DOHH2 (cell line): ENCODE measurements around the gene PEPD.

ENCODE experiments used
- EZH2phosphoT487 ChIP-seq: fragments of 200-600 bp; sonication (generic); IDR thresholded peaks from 2 replicates; pipeline ENCODE4 v1.6.1; 2017; ENCODE audit warnings: borderline replicate concordance, mild to moderate bottlenecking, antibody characterized with exemption, low read length, moderate library complexity, mixed read lengths
- TF ChIP-seq, protein P1 (sequence below): fragments of 200-600 bp; sonication (generic); IDR thresholded peaks from one replicate; pipeline ENCODE4 v1.5.1; 2014; ENCODE audit warnings: antibody characterized with exemption, mild to moderate bottlenecking, low read depth, low read length; ENCODE audit not compliant: poor library complexity, severe bottlenecking

DNA sequence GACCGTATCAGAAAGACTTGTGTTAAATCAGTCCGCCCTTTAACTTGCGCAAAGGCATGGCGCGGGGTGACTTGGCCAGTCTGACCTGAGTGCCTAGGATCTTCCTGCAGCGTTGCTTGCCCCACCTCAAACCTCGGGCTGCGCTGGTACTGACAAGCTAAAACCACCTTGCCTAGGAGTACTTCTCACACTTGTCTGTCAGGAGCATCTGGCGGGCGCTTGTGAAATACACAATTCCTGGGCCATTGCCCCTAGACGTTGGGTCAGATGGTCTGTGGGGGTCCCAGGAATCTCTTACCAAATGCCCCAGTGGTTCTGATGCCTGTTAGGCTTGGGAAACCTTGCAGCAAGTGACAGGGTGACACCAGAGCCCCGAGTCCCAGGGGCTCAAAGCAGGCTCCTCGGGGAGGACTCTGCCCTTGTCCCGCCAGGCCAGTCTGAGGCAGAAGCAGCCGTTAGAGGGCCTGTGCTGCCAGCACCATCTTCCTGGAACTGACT lies 135.2 kb downstream of the PEPD start:
- TF ChIP-seq, protein P1, sequence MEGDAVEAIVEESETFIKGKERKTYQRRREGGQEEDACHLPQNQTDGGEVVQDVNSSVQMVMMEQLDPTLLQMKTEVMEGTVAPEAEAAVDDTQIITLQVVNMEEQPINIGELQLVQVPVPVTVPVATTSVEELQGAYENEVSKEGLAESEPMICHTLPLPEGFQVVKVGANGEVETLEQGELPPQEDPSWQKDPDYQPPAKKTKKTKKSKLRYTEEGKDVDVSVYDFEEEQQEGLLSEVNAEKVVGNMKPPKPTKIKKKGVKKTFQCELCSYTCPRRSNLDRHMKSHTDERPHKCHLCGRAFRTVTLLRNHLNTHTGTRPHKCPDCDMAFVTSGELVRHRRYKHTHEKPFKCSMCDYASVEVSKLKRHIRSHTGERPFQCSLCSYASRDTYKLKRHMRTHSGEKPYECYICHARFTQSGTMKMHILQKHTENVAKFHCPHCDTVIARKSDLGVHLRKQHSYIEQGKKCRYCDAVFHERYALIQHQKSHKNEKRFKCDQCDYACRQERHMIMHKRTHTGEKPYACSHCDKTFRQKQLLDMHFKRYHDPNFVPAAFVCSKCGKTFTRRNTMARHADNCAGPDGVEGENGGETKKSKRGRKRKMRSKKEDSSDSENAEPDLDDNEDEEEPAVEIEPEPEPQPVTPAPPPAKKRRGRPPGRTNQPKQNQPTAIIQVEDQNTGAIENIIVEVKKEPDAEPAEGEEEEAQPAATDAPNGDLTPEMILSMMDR: no peak
- TF ChIP-seq EZH2phosphoT487: no peak
